Measurements from ENCODE around the gene GPC6. TPM values are rescaled to one million over a fixed set of nuclear protein-coding genes. Genes with fewer than 3 reads are reported as not detected.

GPC6 gene
- total and polyA plus RNA-seq, 2 donors (not counting 3 experiments of a cell fraction or from before 2014, with no cell fraction given): 0.01 TPM; not detected in 1

GRCh38 chr13:93222976-93223375, 3.6 kb upstream of the GPC6 start:
- no peak overlapping the region for H3K27ac ChIP-seq (ENCODE audit: insufficient read depth, low read depth, low read length)
- no peaks in the 10 kb centered on the region for H3K9me1 ChIP-seq (replicated peaks; ENCODE audit: control insufficient read depth, extremely low read depth, insufficient read depth, low read length)
- no peaks in the 10 kb centered on the region for H3K27me3 ChIP-seq (ENCODE audit: control insufficient read depth in 2 of 2, insufficient read depth in 2 of 2, low read length in 2 of 2)
- FAIRE-seq (no peak), DNase-seq (ENCODE audit: low read depth, low spot score) (no peak)
- BruUV-seq (replicated peaks): no TSS peak
- H3K4me1 ChIP-seq (ENCODE audit: control insufficient read depth, extremely low read depth, insufficient read depth, low read length): no peaks in the 10 kb centered on the region
- no peak overlapping the region for H3K9ac ChIP-seq (replicated peaks; ENCODE audit: extremely low read depth, insufficient read depth, low read length)
- no peaks in the 10 kb centered on the region for H3K36me3 ChIP-seq (ENCODE audit: control insufficient read depth in 2 of 2, extremely low read depth in 1 of 2, insufficient read depth in 2 of 2, low read length in 2 of 2)
- ChIA-PET CTCF (no interaction called here), POLR2A (no interaction called here)
- H2AFZ ChIP-seq (ENCODE audit: low read depth, low read length): no peak overlapping the region
- H3K4me2 ChIP-seq (ENCODE audit: insufficient read depth, low read length): no peak overlapping the region
- intact Hi-C loops (cut with micrococcal nuclease) (no loop called here), dilution Hi-C loops (cut with MboI; ENCODE audit: extremely low pct_ligation_motif_present, low sequenced_read_pairs) (no loop called here)
- H3K4me3 ChIP-seq (replicated peaks in 1 of 3; ENCODE audit: insufficient read depth in 1 of 3, low read depth in 1 of 3, low read length in 3 of 3): no peak overlapping the region
- no peaks in the 10 kb centered on the region for H3K79me2 ChIP-seq (ENCODE audit: control insufficient read depth, insufficient read depth, low read length)
- TF ChIP-seq MAX (IDR thresholded peaks at IDR 0.05; ENCODE audit: insufficient read depth, insufficient read length): no peak
- TF ChIP-seq POLR2A (IDR thresholded peaks at IDR 0.05; ENCODE audit: low read depth, low read length): no peak
- no peak for TF ChIP-seq CTCF (IDR thresholded peaks at IDR 0.05; ENCODE audit: extremely low read depth in 1 of 2, insufficient read depth in 1 of 2, low read depth in 1 of 2, low read length in 2 of 2)
- TF ChIP-seq POLR2AphosphoS5 (IDR thresholded peaks at IDR 0.05; ENCODE audit: insufficient read depth, low read depth, low read length): no peak
- no peak for TF ChIP-seq FOS (IDR thresholded peaks at IDR 0.05; ENCODE audit: borderline replicate concordance, insufficient read depth, low read length)
- H3K9me3 ChIP-seq (replicated peaks; ENCODE audit: control insufficient read depth, insufficient read depth, low read length): peaks cover 3% of the 10 kb centered on the region
- H4K20me1 ChIP-seq (replicated peaks; ENCODE audit: control insufficient read depth, extremely low read depth, insufficient read depth, low read length): no peaks in the 10 kb centered on the region

- Histone ChIP-seq H2AFZ (ENCODE audit: low read depth, low read length) (no peak overlapping the region), H4K20me1 (replicated peaks; ENCODE audit: control insufficient read depth, extremely low read depth, insufficient read depth, low read length) (no peaks in the 10 kb centered on the region), H3K27ac (ENCODE audit: insufficient read depth, low read depth, low read length) (no peak overlapping the region), H3K36me3 (ENCODE audit: control insufficient read depth in 2 of 2, extremely low read depth in 1 of 2, insufficient read depth in 2 of 2, low read length in 2 of 2) (no peaks in the 10 kb centered on the region), H3K4me3 (replicated peaks in 1 of 3; ENCODE audit: insufficient read depth in 1 of 3, low read depth in 1 of 3, low read length in 3 of 3) (no peak overlapping the region), H3K9me3 (replicated peaks; ENCODE audit: control insufficient read depth, insufficient read depth, low read length) (peaks cover 3% of the 10 kb centered on the region), H3K4me1 (ENCODE audit: control insufficient read depth, extremely low read depth, insufficient read depth, low read length) (no peaks in the 10 kb centered on the region), H3K9ac (replicated peaks; ENCODE audit: extremely low read depth, insufficient read depth, low read length) (no peak overlapping the region), H3K4me2 (ENCODE audit: insufficient read depth, low read length) (no peak overlapping the region), H3K79me2 (ENCODE audit: control insufficient read depth, insufficient read depth, low read length) (no peaks in the 10 kb centered on the region), H3K9me1 (replicated peaks; ENCODE audit: control insufficient read depth, extremely low read depth, insufficient read depth, low read length) (no peaks in the 10 kb centered on the region), H3K27me3 (ENCODE audit: control insufficient read depth in 2 of 2, insufficient read depth in 2 of 2, low read length in 2 of 2) (no peaks in the 10 kb centered on the region)
- TF ChIP-seq EZH2 (IDR thresholded peaks at IDR 0.05; ENCODE audit: borderline replicate concordance, low read depth, low read length, severe bottlenecking) (no peak), MAX (IDR thresholded peaks at IDR 0.05; ENCODE audit: insufficient read depth, insufficient read length) (no peak), FOS (IDR thresholded peaks at IDR 0.05; ENCODE audit: borderline replicate concordance, insufficient read depth, low read length) (no peak), JUN (IDR thresholded peaks at IDR 0.05; ENCODE audit: borderline replicate concordance, insufficient read depth, insufficient read length, low read depth) (no peak), POLR2AphosphoS5 (IDR thresholded peaks at IDR 0.05; ENCODE audit: insufficient read depth, low read depth, low read length) (no peak), MYC (IDR thresholded peaks at IDR 0.05; ENCODE audit: low read depth, low read length) (no peak), CTCF (IDR thresholded peaks at IDR 0.05; ENCODE audit: extremely low read depth in 1 of 2, insufficient read depth in 1 of 2, low read depth in 1 of 2, low read length in 2 of 2) (no peak), POLR2A (IDR thresholded peaks at IDR 0.05; ENCODE audit: low read depth, low read length) (no peak)
- DNase-seq (ENCODE audit: low read depth, low spot score) (no peak), FAIRE-seq (no peak)
- dilution Hi-C loops (cut with MboI; ENCODE audit: extremely low pct_ligation_motif_present, low sequenced_read_pairs): no loop called here
- ChIA-PET CTCF (no interaction called here), POLR2A (no interaction called here)
- intact Hi-C loops (cut with micrococcal nuclease): no loop called here
- no TSS peak for BruUV-seq (replicated peaks)
Measured at GRCh38 chr13:93224535-93224934, 2.1 kb upstream of the GPC6 start.

Data from endothelial cell of umbilical vein (primary cell).